Panc1 (cell line): ENCODE measurements around the gene PSG2. TPM values are rescaled to one million over a fixed set of nuclear protein-coding genes. Genes with fewer than 3 reads are reported as not detected.
"Not testable (repeated sequence)": the region's sequence is repeated elsewhere in the genome, so short reads cannot be mapped to it uniquely, and the experiment has no call there.

Experiments used
- ATAC-seq: fragments of 200-7000 bp; cut with Tn5 transposase; 2 replicates; pipeline ENCODE4 v1.9.1; 2020; ENCODE audit warnings: mild to moderate bottlenecking, moderate library complexity
- BruUV-seq: library from RNA; stranded (reverse); fragments of 400-500 nt; replicated peaks from 2 replicates; lab custom pipeline; 2021; lab: Mats Ljungman, UMichigan
- CTCF ChIA-PET: fragments of 300-600 bp; sonication (Branson Sonifier 250); formaldehyde crosslinking; loops from one replicate; lab custom pipeline; 2022; ENCODE audit warnings: antibody characterized with exemption; lab: Charles Lee
- POLR2A ChIA-PET: fragments of 300-600 bp; sonication (Branson Sonifier 250); formaldehyde crosslinking; loops from one replicate; lab custom pipeline; 2022; ENCODE audit warnings: antibody characterized with exemption; lab: Charles Lee
- DNase-seq: peaks from one replicate; pipeline ENCODE4 v3.0.0-alpha.2; 2010; ENCODE audit warnings: low read depth, low spot score
- H3K27ac ChIP-seq: 2 replicates; pipeline ENCODE4 v1.5.1; 2011; ENCODE audit warnings: mild to moderate bottlenecking, low read length, inconsistent platforms
- H3K27me3 ChIP-seq: fragments of 200-500 bp; sonication (Bioruptor generic); 2 replicates; pipeline ENCODE4 v1.6.0; 2014; ENCODE audit warnings: low read length, inconsistent platforms; ENCODE audit not compliant: control insufficient read depth, insufficient read depth
- H3K36me3 ChIP-seq: fragments of 200-500 bp; sonication (Bioruptor generic); 2 replicates; pipeline ENCODE4 v1.5.1; 2014; ENCODE audit warnings: inconsistent platforms, mild to moderate bottlenecking, low read length, moderate library complexity; ENCODE audit not compliant: control insufficient read depth, insufficient read depth
- H3K4me1 ChIP-seq: 2 replicates; pipeline ENCODE4 v1.5.1; 2011; ENCODE audit warnings: inconsistent platforms, mild to moderate bottlenecking, low read length, moderate library complexity; ENCODE audit not compliant: control insufficient read depth, insufficient read depth
- H3K4me3 ChIP-seq, 2 experiments: 2 replicates each; pipeline ENCODE4 v1.5.1; 2011 to 2012; ENCODE audit warnings: low read depth in 2 of 2, low read length in 2 of 2, mild to moderate bottlenecking in 2 of 2, inconsistent platforms in 1 of 2, moderate library complexity in 1 of 2
- H3K9me3 ChIP-seq: fragments of 200-500 bp; sonication (Bioruptor generic); 2 replicates; pipeline ENCODE4 v1.5.1; 2014; ENCODE audit warnings: low read depth, mild to moderate bottlenecking, inconsistent platforms, low read length, moderate library complexity; ENCODE audit not compliant: control insufficient read depth, insufficient read depth
- REST ChIP-seq, 2 experiments: IDR thresholded peaks; 2 replicates each; pipeline ENCODE4 v1.6.1; 2011 to 2012; ENCODE audit warnings: low read depth in 2 of 2, control low read depth in 1 of 2, low read length in 1 of 2, mild to moderate bottlenecking in 1 of 2, moderate library complexity in 1 of 2; ENCODE audit not compliant: insufficient read depth in 1 of 2
- SIN3A ChIP-seq: IDR thresholded peaks from 2 replicates; pipeline ENCODE4 v1.6.1; 2012; ENCODE audit warnings: low read depth, mild to moderate bottlenecking, low read length, moderate library complexity, borderline replicate concordance; ENCODE audit not compliant: insufficient read depth
- TCF7L2 ChIP-seq: IDR thresholded peaks from 2 replicates; pipeline ENCODE4 v1.6.1; 2011; ENCODE audit warnings: mild to moderate bottlenecking, low read depth, low read length, inconsistent platforms
- in situ Hi-C: cut with HindIII; loops from 2 replicates; pipeline ENCODE4 v1.10.0; 2016; ENCODE audit warnings: low sequenced_read_pairs, low pct_unique_long_range_greater_than_20kb
- intact Hi-C: fragments of 100-400 bp; cut with micrococcal nuclease; formaldehyde crosslinking; loops from one replicate; pipeline ENCODE4 v1.10.0; 2022; ENCODE audit not compliant: unreplicated experiment
- total RNA-seq: library from RNA; stranded (reverse); gene quantifications from one replicate; pipeline ENCODE4 v1.2.1, GENCODE V29; 2021; ENCODE audit not compliant: unreplicated experiment
- TF ChIP-seq, protein P1 (sequence below): fragments of 450-650 bp; IDR thresholded peaks from 2 replicates; pipeline ENCODE4 v1.5.1; 2017; ENCODE audit warnings: mild to moderate bottlenecking

PSG2 gene
- total RNA-seq, 1 experiment from 2014 or later, result not detected

DNA sequence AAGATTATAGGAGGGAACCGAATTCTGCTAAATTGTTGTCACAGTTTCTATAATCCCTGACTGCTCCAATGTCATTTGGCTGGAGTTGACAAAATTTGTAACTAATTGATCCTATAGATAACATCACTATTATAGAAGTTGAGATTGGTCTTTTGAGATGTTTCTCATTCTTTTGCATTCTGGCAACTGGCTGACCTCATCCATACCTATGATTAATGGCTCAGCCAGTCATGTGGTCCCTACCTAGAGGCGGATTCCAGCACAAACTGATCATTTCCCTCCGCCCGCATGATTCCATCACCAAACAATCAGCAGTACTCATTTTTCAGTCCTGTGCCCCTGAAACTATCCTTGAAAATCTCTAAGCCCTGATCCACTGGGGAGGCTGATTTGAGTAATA, 4.2 kb downstream of the PSG2 start:
- BruUV-seq, result no TSS peak
- TF ChIP-seq SIN3A, result no peak
- TF ChIP-seq REST (IDR thresholded peaks at IDR 0.05; ENCODE audit: insufficient read depth in 1 of 2, low read depth in 2 of 2, low read length in 1 of 2), result no peak
- no peak for TF ChIP-seq TCF7L2
- TF ChIP-seq, protein P1, sequence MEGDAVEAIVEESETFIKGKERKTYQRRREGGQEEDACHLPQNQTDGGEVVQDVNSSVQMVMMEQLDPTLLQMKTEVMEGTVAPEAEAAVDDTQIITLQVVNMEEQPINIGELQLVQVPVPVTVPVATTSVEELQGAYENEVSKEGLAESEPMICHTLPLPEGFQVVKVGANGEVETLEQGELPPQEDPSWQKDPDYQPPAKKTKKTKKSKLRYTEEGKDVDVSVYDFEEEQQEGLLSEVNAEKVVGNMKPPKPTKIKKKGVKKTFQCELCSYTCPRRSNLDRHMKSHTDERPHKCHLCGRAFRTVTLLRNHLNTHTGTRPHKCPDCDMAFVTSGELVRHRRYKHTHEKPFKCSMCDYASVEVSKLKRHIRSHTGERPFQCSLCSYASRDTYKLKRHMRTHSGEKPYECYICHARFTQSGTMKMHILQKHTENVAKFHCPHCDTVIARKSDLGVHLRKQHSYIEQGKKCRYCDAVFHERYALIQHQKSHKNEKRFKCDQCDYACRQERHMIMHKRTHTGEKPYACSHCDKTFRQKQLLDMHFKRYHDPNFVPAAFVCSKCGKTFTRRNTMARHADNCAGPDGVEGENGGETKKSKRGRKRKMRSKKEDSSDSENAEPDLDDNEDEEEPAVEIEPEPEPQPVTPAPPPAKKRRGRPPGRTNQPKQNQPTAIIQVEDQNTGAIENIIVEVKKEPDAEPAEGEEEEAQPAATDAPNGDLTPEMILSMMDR, result no peak
- CTCF ChIA-PET, result no interaction called here
- ATAC-seq (no peak), DNase-seq (no peak)
- Histone ChIP-seq H3K4me1 (no peaks in the 10 kb centered on the region), H3K27ac (no peak overlapping the region), H3K36me3 (no peaks in the 10 kb centered on the region), H3K27me3 (no peaks in the 10 kb centered on the region), H3K9me3 (no peaks in the 10 kb centered on the region), H3K4me3 (no peak overlapping the region)
- in situ Hi-C loops, result no loop called here
- POLR2A ChIA-PET, result no interaction called here
- intact Hi-C loops, result no loop called here

DNA sequence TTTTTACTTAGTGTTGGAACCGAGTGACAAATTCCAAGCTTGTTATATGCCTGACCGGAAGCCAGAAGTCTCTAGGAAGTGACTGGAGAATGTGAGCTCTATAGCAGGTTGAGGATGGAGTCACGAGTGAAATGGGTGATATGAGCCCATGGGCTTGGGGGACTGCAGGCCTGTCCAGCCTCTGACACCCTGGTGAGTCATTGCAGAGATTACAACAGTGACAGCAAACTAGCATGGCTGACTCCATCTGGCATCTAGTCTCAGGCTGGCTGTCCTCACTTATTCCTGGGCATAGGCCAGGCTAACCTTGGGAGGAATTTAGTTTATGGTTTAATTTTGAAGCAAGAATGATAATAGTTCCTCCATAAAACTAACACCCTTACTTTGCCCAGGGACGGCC, 4.6 kb downstream of the PSG2 start:
- DNase-seq, in situ Hi-C loops, BruUV-seq, ATAC-seq, H3K4me3 ChIP-seq, H3K9me3 ChIP-seq, CTCF ChIA-PET, intact Hi-C loops, H3K4me1 ChIP-seq, H3K27ac ChIP-seq, POLR2A ChIA-PET, H3K36me3 ChIP-seq, H3K27me3 ChIP-seq: not testable (repeated sequence)

GRCh38 chr19:43062418-43062817, 20.1 kb downstream of the PSG2 start:
- H3K4me3 ChIP-seq, H3K9me3 ChIP-seq, BruUV-seq, intact Hi-C loops, POLR2A ChIA-PET, CTCF ChIA-PET, H3K4me1 ChIP-seq, H3K36me3 ChIP-seq, DNase-seq, H3K27ac ChIP-seq, H3K27me3 ChIP-seq, ATAC-seq, in situ Hi-C loops: not testable (repeated sequence)

- BruUV-seq, in situ Hi-C loops, H3K27ac ChIP-seq, DNase-seq, CTCF ChIA-PET, H3K9me3 ChIP-seq, intact Hi-C loops, POLR2A ChIA-PET, H3K27me3 ChIP-seq, H3K4me1 ChIP-seq, H3K36me3 ChIP-seq, H3K4me3 ChIP-seq, ATAC-seq: not testable (repeated sequence)
Observed at GRCh38 chr19:43061326-43061725, 21.2 kb downstream of the PSG2 start.

GRCh38 chr19:43060254-43060653, 22.2 kb downstream of the PSG2 start:
- in situ Hi-C loops, H3K27me3 ChIP-seq, CTCF ChIA-PET, H3K36me3 ChIP-seq, H3K27ac ChIP-seq, DNase-seq, intact Hi-C loops, H3K4me1 ChIP-seq, BruUV-seq, H3K4me3 ChIP-seq, ATAC-seq, H3K9me3 ChIP-seq, POLR2A ChIA-PET: not testable (repeated sequence)

GRCh38 chr19:43059482-43059881, 23.0 kb downstream of the PSG2 start:
- H3K27ac ChIP-seq, H3K4me3 ChIP-seq, H3K9me3 ChIP-seq, BruUV-seq, intact Hi-C loops, H3K36me3 ChIP-seq, DNase-seq, in situ Hi-C loops, H3K27me3 ChIP-seq, H3K4me1 ChIP-seq, CTCF ChIA-PET, ATAC-seq, POLR2A ChIA-PET: not testable (repeated sequence)
